Adipocyte (in vitro differentiated cells): ENCODE results near the gene TRIM29.

Source experiments
- DNase-seq: peaks from one replicate; pipeline ENCODE4 v3.0.0-alpha.2; 2015; ENCODE audit warnings: low read depth
- H3K27me3 ChIP-seq: replicated peaks from 2 replicates; pipeline ENCODE4 v1.7.0; 2013; ENCODE audit warnings: mild to moderate bottlenecking, low read length, moderate library complexity; ENCODE audit not compliant: control insufficient read depth, insufficient read depth
- H3K36me3 ChIP-seq: 2 replicates; pipeline ENCODE4 v1.7.0; 2013; ENCODE audit warnings: low read length, mild to moderate bottlenecking, moderate library complexity; ENCODE audit not compliant: control insufficient read depth, insufficient read depth, severe bottlenecking
- H3K4me1 ChIP-seq: 2 replicates; pipeline ENCODE4 v1.7.0; 2013; ENCODE audit warnings: mild to moderate bottlenecking, low read length, moderate library complexity; ENCODE audit not compliant: control insufficient read depth, insufficient read depth
- H3K4me3 ChIP-seq: 2 replicates; pipeline ENCODE4 v1.7.0; 2013; ENCODE audit warnings: mild to moderate bottlenecking, low read length, moderate library complexity
- H3K9ac ChIP-seq: 2 replicates; pipeline ENCODE4 v1.7.0; 2013; ENCODE audit warnings: mild to moderate bottlenecking, low read length, moderate library complexity
- H3K9me3 ChIP-seq: 2 replicates; pipeline ENCODE4 v1.7.0; 2013; ENCODE audit warnings: mild to moderate bottlenecking, low read length, moderate library complexity; ENCODE audit not compliant: control insufficient read depth

The TRIM29 gene

GRCh38 chr11:120063686-120064340, 74.1 kb downstream of the TRIM29 start:
- Histone ChIP-seq H3K4me1 (no peaks in the 10 kb centered on the region), H3K9ac (no peak overlapping the region), H3K4me3 (no peak overlapping the region), H3K9me3 (no peaks in the 10 kb centered on the region), H3K36me3 (no peaks in the 10 kb centered on the region), H3K27me3 (peaks cover 63% of the 10 kb centered on the region)
- DNase-seq: no peak

GRCh38 chr11:120062561-120062930, 75.4 kb downstream of the TRIM29 start:
- Histone ChIP-seq H3K9me3 (no peaks in the 10 kb centered on the region), H3K9ac (no peak overlapping the region), H3K36me3 (no peaks in the 10 kb centered on the region), H3K4me1 (peaks cover under 1% of the 10 kb centered on the region), H3K27me3 (peaks cover 63% of the 10 kb centered on the region), H3K4me3 (no peak overlapping the region)
- no peak for DNase-seq

GRCh38 chr11:120061761-120062560, 76.0 kb downstream of the TRIM29 start:
- DNase-seq: peak; percentile 8
- Histone ChIP-seq H3K36me3 (no peaks in the 10 kb centered on the region), H3K4me1 (peaks cover 4% of the 10 kb centered on the region), H3K9me3 (no peaks in the 10 kb centered on the region), H3K4me3 (no peak overlapping the region), H3K9ac (no peak overlapping the region), H3K27me3 (peaks cover 58% of the 10 kb centered on the region)
